Astrocyte of the hippocampus (primary cell): Measurements from ENCODE around the gene OR51G2.

Source experiments
- DNase-seq: peaks from one replicate; pipeline ENCODE4 v3.0.0; 2011; ENCODE audit warnings: low read depth, low spot score

Gene OR51G2

DNA sequence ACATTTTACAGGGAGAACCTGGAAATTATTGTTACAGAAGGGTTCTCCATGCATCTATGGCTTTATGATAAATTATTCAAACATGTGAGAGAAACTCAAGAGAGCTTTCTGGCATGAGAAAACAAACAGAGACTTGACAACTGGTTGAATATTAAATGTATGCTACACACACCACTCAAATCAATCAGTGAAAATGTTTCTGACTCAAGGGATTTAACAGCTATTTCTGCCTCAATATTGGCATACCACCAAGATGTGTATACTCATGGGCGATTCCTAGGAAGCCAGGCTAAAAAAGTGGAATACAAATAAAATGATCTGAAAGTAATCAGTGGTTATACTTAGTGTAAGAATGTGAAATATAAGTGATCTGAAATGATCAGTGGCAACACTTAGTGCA, 53.3 kb downstream of the OR51G2 start:
- DNase-seq: no peak

DNA sequence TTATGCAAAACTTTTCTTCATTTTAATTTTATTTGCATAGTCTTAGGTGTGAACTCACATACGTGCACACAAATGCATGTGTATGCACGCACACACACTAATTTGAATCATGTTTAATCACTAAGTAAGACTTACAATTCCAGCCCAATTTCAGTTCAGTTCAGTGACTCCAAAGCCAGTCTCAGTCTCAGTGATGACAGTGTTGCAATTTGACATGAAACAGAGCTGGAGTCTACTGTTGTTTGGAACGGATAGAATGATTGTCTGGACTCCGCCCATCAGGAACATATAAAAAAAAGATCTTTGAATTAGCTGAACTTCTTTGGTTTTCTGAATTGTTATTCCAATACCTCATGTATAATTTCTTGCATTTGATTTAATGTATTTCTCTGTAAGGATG, 55.3 kb downstream of the OR51G2 start:
- no peak for DNase-seq
